ENCODE measurements around the gene F7. TPM values are rescaled to one million over a fixed set of nuclear protein-coding genes. Genes with fewer than 3 reads are reported as not detected.

F7 gene
- total and polyA plus RNA-seq, 2 donors (not counting 1 experiment from before 2014, with no cell fraction given), result not detected

GRCh38 chr13:113082198-113083021 is 23.2 kb upstream of the F7 start:
- H4K20me1 ChIP-seq (ENCODE audit: control insufficient read depth, insufficient read depth, low read length, poor library complexity, severe bottlenecking), result no peaks in the 10 kb centered on the region
- Mint-ChIP-seq H3K9me3 (ENCODE audit: insufficient read depth) (no peaks in the 10 kb centered on the region), H3K4me3 (no peak overlapping the region), H3K27me3 (no peaks in the 10 kb centered on the region), H3K27ac (no peak overlapping the region), H3K4me1 (no peaks in the 10 kb centered on the region)
- peaks cover 0 to 28% (median 0%) of the 10 kb centered on the region in 3 donors for H3K9me3 ChIP-seq (ENCODE audit: control extremely low read depth in 1 of 3, control insufficient read depth in 2 of 3, insufficient read depth in 1 of 3, low read length in 2 of 3)
- intact Hi-C loops (cut with micrococcal nuclease), result no loop called here
- CTCF ChIA-PET, result no interaction called here
- DNase-seq (no peak), ATAC-seq (ENCODE audit: low read depth) (no peak)
- TF ChIP-seq CTCF (IDR thresholded peaks at IDR 0.05), result no peak
- no peak for TF ChIP-seq EZH2 (IDR thresholded peaks at IDR 0.05; ENCODE audit: borderline replicate concordance, insufficient read depth, low read depth, low read length, poor library complexity, severe bottlenecking)
- H3K4me1 ChIP-seq (ENCODE audit: control insufficient read depth in 2 of 2, insufficient read depth in 2 of 2, low read length in 2 of 2), result no peaks in the 10 kb centered on the region
- 82% methylated on average over 16 of the region's 26 CpGs for WGBS (ENCODE audit: insufficient coverage)
- no peak overlapping the region for H2AFZ ChIP-seq (ENCODE audit: insufficient read depth, low read depth, low read length, poor library complexity, severe bottlenecking)
- H3K27ac ChIP-seq (ENCODE audit: low read length in 2 of 2), result no peak overlapping the region
- no peaks in the 10 kb centered on the region for H3K27me3 ChIP-seq (replicated peaks in 1 of 4; ENCODE audit: control extremely low read depth in 1 of 4, control insufficient read depth in 3 of 4, insufficient read depth in 4 of 4, low read length in 3 of 4)
- H3K9ac ChIP-seq (ENCODE audit: low read length), result no peak overlapping the region
- no peak overlapping the region for H3K4me3 ChIP-seq (ENCODE audit: control extremely low read depth in 1 of 5, extremely low read depth in 1 of 5, insufficient read depth in 1 of 5, low read depth in 2 of 5, low read length in 4 of 5)
- H3K36me3 ChIP-seq (replicated peaks in 1 of 2; ENCODE audit: control extremely low read depth in 1 of 2, control insufficient read depth in 1 of 2, extremely low read depth in 1 of 2, insufficient read depth in 2 of 2, low read length in 1 of 2), result no peaks in the 10 kb centered on the region
- H3K4me2 ChIP-seq (replicated peaks; ENCODE audit: low read depth, low read length, poor library complexity, severe bottlenecking), result no peak overlapping the region
- POLR2A ChIA-PET, result no interaction called here
- H3K79me2 ChIP-seq (ENCODE audit: control insufficient read depth, insufficient read depth, low read length), result no peaks in the 10 kb centered on the region

- POLR2A ChIA-PET, result no interaction called here
- Histone ChIP-seq H3K4me1 (ENCODE audit: control insufficient read depth in 2 of 2, insufficient read depth in 2 of 2, low read length in 2 of 2) (no peaks in the 10 kb centered on the region), H4K20me1 (ENCODE audit: control insufficient read depth, insufficient read depth, low read length, poor library complexity, severe bottlenecking) (no peaks in the 10 kb centered on the region), H2AFZ (ENCODE audit: insufficient read depth, low read depth, low read length, poor library complexity, severe bottlenecking) (no peak overlapping the region), H3K9ac (ENCODE audit: low read length) (no peak overlapping the region), H3K36me3 (replicated peaks in 1 of 2; ENCODE audit: control extremely low read depth in 1 of 2, control insufficient read depth in 1 of 2, extremely low read depth in 1 of 2, insufficient read depth in 2 of 2, low read length in 1 of 2) (no peaks in the 10 kb centered on the region), H3K27me3 (replicated peaks in 1 of 4; ENCODE audit: control extremely low read depth in 1 of 4, control insufficient read depth in 3 of 4, insufficient read depth in 4 of 4, low read length in 3 of 4) (no peaks in the 10 kb centered on the region), H3K27ac (ENCODE audit: low read length in 2 of 2) (no peak overlapping the region), H3K79me2 (ENCODE audit: control insufficient read depth, insufficient read depth, low read length) (no peaks in the 10 kb centered on the region), H3K4me2 (replicated peaks; ENCODE audit: low read depth, low read length, poor library complexity, severe bottlenecking) (no peak overlapping the region), H3K4me3 (ENCODE audit: control extremely low read depth in 1 of 5, extremely low read depth in 1 of 5, insufficient read depth in 1 of 5, low read depth in 2 of 5, low read length in 4 of 5) (no peak overlapping the region), H3K9me3 (ENCODE audit: control extremely low read depth in 1 of 3, control insufficient read depth in 2 of 3, insufficient read depth in 1 of 3, low read length in 2 of 3) (peaks cover 0 to 28% (median 0%) of the 10 kb centered on the region in 3 donors)
- TF ChIP-seq EZH2 (IDR thresholded peaks at IDR 0.05; ENCODE audit: borderline replicate concordance, insufficient read depth, low read depth, low read length, poor library complexity, severe bottlenecking) (no peak), CTCF (IDR thresholded peaks at IDR 0.05) (no peak)
- H3K4me1 Mint-ChIP-seq, result no peaks in the 10 kb centered on the region
- H3K27me3 Mint-ChIP-seq, result no peaks in the 10 kb centered on the region
- H3K9me3 Mint-ChIP-seq (ENCODE audit: insufficient read depth), result no peaks in the 10 kb centered on the region
- 84% methylated on average over 10 of the region's 10 CpGs for WGBS (ENCODE audit: insufficient coverage)
- intact Hi-C loops (cut with micrococcal nuclease), result no loop called here
- no peak overlapping the region for H3K27ac Mint-ChIP-seq
- no peak for ATAC-seq (ENCODE audit: low read depth)
- DNase-seq, result no peak
- CTCF ChIA-PET, result no interaction called here
- no peak overlapping the region for H3K4me3 Mint-ChIP-seq
Observed at GRCh38 chr13:113083022-113083373, 22.6 kb upstream of the F7 start.

All from B cell (primary cell).